SK-N-SH (cell line): ENCODE data around the gene SYCE1.

ENCODE experiments used
- CHD2 ChIP-seq: fragments of 150-350 bp; IDR thresholded peaks from 2 replicates; pipeline ENCODE4 v1.6.1; 2018; ENCODE audit warnings: low read length; ENCODE audit not compliant: partially characterized antibody
- CTCF ChIP-seq: fragments of 200-600 bp; sonication (generic); IDR thresholded peaks from 2 replicates; pipeline ENCODE4 v1.6.1; 2017; ENCODE audit warnings: antibody characterized with exemption, mild to moderate bottlenecking, moderate library complexity
- EP300 ChIP-seq, 2 experiments: IDR thresholded peaks; 2 replicates each; pipeline versions ENCODE4 v1.4.0 to v1.6.1; 2012; ENCODE audit warnings: borderline replicate concordance in 1 of 2, low read depth in 1 of 2, low read length in 1 of 2
- FOXJ3 ChIP-seq: sonication (generic); formaldehyde crosslinking; IDR thresholded peaks from 2 replicates; pipeline ENCODE4 v1.5.1; 2020; ENCODE audit warnings: mild to moderate bottlenecking, missing genetic modification reagents
- GABPA ChIP-seq: IDR thresholded peaks from 2 replicates; pipeline ENCODE4 v1.4.0; 2012; ENCODE audit warnings: low read depth, mild to moderate bottlenecking
- MAX ChIP-seq: IDR thresholded peaks from 2 replicates; pipeline ENCODE4 v1.4.0; 2012; ENCODE audit warnings: low read depth
- NFIC ChIP-seq: IDR thresholded peaks from 2 replicates; pipeline ENCODE4 v1.4.0; 2012; ENCODE audit warnings: borderline replicate concordance
- POLR2AphosphoS5 ChIP-seq: IDR thresholded peaks from 2 replicates; pipeline ENCODE4 v1.6.1; 2012; ENCODE audit warnings: low read depth, low read length
- RAD21 ChIP-seq: IDR thresholded peaks from 2 replicates; pipeline ENCODE4 v1.6.1; 2012; ENCODE audit warnings: mild to moderate bottlenecking, low read length
- RFX5 ChIP-seq: IDR thresholded peaks from 2 replicates; pipeline ENCODE4 v1.6.1; 2012; ENCODE audit warnings: mild to moderate bottlenecking, improper control_type of control experiment, low read length
- SMC3 ChIP-seq: IDR thresholded peaks from 2 replicates; pipeline ENCODE4 v1.6.1; 2012; ENCODE audit warnings: low read depth, low read length, improper control_type of control experiment
- USF1 ChIP-seq: IDR thresholded peaks from 2 replicates; pipeline ENCODE4 v1.4.0; 2012; ENCODE audit warnings: low read depth, borderline replicate concordance
- USF2 ChIP-seq: fragments of 150-350 bp; IDR thresholded peaks from 2 replicates; pipeline ENCODE4 v1.6.1; 2017; ENCODE audit warnings: antibody characterized with exemption, low read length, low read depth, borderline replicate concordance

- TF ChIP-seq MAX (no peak), EP300 (IDR thresholded peaks at IDR 0.05; ENCODE audit: borderline replicate concordance in 1 of 2, low read depth in 1 of 2, low read length in 1 of 2) (no peak), CTCF (no peak), POLR2AphosphoS5 (no peak), USF2 (no peak), SMC3 (no peak), RFX5 (no peak), RAD21 (no peak), NFIC (no peak), USF1 (no peak), FOXJ3 (no peak), GABPA (no peak), CHD2 (no peak)
Measured at GRCh38 chr10:133590970-133591359, 25.6 kb upstream of the SYCE1 start.
